Measurements from ENCODE around the gene ESF1.

ESF1 gene

DNA sequence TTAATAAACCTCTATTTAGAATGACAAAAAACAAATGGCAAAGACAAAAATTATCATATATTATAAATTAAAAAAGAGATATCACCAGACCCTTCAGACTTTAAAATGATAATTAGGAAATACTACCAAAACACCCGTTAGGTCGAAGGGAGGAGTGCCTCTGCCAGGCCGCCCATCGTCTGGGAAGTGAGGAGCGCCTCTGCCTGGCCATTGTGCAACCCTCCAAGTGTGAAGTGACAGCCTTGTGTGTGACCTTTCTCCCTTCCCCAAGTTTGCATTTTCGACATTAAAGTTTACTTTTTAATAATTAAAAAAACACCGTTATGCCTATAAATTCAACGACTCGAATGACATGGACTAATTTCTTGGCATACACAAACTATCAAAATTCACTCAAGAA lies 81.5 kb downstream of the ESF1 start:
- DNase-seq (ENCODE audit: low read depth in 1 of 2, low spot score in 1 of 2): peak in 1 of 2 experiments; percentile 55
- no peak overlapping the region for H3K4me3 ChIP-seq (replicated peaks; ENCODE audit: insufficient read depth, low read length)
- no peak overlapping the region for H3K27ac ChIP-seq (replicated peaks)
- H3K27me3 ChIP-seq (ENCODE audit: insufficient read depth, poor library complexity, severe bottlenecking): no peaks in the 10 kb centered on the region
- TF ChIP-seq POLR2AphosphoS5 (IDR thresholded peaks at IDR 0.05; ENCODE audit: low read depth) (no peak), GABPA (IDR thresholded peaks at IDR 0.05; ENCODE audit: low read depth) (no peak), SPI1 (IDR thresholded peaks at IDR 0.05; ENCODE audit: borderline replicate concordance, low read depth) (no peak)
- TF ChIP-seq, protein P1, sequence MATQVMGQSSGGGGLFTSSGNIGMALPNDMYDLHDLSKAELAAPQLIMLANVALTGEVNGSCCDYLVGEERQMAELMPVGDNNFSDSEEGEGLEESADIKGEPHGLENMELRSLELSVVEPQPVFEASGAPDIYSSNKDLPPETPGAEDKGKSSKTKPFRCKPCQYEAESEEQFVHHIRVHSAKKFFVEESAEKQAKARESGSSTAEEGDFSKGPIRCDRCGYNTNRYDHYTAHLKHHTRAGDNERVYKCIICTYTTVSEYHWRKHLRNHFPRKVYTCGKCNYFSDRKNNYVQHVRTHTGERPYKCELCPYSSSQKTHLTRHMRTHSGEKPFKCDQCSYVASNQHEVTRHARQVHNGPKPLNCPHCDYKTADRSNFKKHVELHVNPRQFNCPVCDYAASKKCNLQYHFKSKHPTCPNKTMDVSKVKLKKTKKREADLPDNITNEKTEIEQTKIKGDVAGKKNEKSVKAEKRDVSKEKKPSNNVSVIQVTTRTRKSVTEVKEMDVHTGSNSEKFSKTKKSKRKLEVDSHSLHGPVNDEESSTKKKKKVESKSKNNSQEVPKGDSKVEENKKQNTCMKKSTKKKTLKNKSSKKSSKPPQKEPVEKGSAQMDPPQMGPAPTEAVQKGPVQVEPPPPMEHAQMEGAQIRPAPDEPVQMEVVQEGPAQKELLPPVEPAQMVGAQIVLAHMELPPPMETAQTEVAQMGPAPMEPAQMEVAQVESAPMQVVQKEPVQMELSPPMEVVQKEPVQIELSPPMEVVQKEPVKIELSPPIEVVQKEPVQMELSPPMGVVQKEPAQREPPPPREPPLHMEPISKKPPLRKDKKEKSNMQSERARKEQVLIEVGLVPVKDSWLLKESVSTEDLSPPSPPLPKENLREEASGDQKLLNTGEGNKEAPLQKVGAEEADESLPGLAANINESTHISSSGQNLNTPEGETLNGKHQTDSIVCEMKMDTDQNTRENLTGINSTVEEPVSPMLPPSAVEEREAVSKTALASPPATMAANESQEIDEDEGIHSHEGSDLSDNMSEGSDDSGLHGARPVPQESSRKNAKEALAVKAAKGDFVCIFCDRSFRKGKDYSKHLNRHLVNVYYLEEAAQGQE (IDR thresholded peaks at IDR 0.05; ENCODE audit: insufficient replicate concordance, low read depth): no peak
- TF ChIP-seq, protein P2, sequence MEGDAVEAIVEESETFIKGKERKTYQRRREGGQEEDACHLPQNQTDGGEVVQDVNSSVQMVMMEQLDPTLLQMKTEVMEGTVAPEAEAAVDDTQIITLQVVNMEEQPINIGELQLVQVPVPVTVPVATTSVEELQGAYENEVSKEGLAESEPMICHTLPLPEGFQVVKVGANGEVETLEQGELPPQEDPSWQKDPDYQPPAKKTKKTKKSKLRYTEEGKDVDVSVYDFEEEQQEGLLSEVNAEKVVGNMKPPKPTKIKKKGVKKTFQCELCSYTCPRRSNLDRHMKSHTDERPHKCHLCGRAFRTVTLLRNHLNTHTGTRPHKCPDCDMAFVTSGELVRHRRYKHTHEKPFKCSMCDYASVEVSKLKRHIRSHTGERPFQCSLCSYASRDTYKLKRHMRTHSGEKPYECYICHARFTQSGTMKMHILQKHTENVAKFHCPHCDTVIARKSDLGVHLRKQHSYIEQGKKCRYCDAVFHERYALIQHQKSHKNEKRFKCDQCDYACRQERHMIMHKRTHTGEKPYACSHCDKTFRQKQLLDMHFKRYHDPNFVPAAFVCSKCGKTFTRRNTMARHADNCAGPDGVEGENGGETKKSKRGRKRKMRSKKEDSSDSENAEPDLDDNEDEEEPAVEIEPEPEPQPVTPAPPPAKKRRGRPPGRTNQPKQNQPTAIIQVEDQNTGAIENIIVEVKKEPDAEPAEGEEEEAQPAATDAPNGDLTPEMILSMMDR (IDR thresholded peaks at IDR 0.05; ENCODE audit: insufficient read depth, low read length): no peak

DNA sequence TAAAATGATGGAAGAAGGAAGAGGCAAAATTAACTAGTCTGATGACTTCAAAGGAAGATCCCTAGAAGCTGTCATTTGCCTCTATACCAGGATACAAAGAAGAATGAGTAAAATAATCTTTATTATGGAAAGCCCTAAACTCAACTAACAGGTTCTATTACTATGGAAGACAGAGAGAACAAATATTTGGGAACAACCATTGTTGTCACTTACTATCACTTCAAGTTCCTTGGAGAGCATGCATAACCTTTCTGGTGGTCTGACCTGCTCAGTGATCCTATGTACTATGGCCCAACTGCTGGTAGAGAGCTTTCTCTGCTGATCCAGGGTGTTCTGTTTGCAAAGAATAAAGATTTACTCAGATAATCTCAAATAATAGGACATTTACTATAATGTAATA lies 83.2 kb downstream of the ESF1 start:
- no peaks in the 10 kb centered on the region for H3K27me3 ChIP-seq (ENCODE audit: insufficient read depth, poor library complexity, severe bottlenecking)

DNA sequence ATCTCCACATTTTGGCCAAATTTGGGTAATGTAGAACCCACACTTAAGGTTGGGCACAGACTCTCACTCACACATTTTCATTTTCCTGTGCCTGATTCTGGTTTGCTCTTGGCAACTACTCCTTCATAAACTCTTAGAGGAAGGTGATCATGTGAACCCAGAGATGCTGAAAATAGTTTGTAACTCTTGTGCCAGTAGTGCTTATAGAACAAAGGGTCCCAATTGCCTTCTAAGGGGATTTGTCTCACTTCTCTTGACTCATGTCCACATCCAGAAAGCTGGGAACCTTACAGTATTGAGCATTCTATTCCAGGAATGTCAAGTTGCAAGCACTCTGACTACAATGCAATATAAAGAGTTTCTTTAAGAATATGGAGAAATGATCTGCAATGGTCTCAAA lies 84.0 kb downstream of the ESF1 start:
- H3K27ac ChIP-seq (replicated peaks): no peak overlapping the region
- no peak for DNase-seq (ENCODE audit: low read depth in 1 of 2, low spot score in 1 of 2)
- no peak for TF ChIP-seq SPI1 (IDR thresholded peaks at IDR 0.05; ENCODE audit: borderline replicate concordance, low read depth)
- TF ChIP-seq, protein P2 (IDR thresholded peaks at IDR 0.05; ENCODE audit: insufficient read depth, low read length): no peak
- TF ChIP-seq POLR2AphosphoS5 (IDR thresholded peaks at IDR 0.05; ENCODE audit: low read depth): no peak
- TF ChIP-seq, protein P1 (IDR thresholded peaks at IDR 0.05; ENCODE audit: insufficient replicate concordance, low read depth): no peak
- no peak for TF ChIP-seq GABPA (IDR thresholded peaks at IDR 0.05; ENCODE audit: low read depth)
- no peaks in the 10 kb centered on the region for H3K27me3 ChIP-seq (ENCODE audit: insufficient read depth, poor library complexity, severe bottlenecking)
- H3K4me3 ChIP-seq (replicated peaks; ENCODE audit: insufficient read depth, low read length): no peak overlapping the region

More for the DNA sequence above, 83.2 kb downstream of the ESF1 start:
- TF ChIP-seq GABPA (IDR thresholded peaks at IDR 0.05; ENCODE audit: low read depth) (no peak), SPI1 (IDR thresholded peaks at IDR 0.05; ENCODE audit: borderline replicate concordance, low read depth) (no peak), POLR2AphosphoS5 (IDR thresholded peaks at IDR 0.05; ENCODE audit: low read depth) (no peak)
- TF ChIP-seq, protein P1 (IDR thresholded peaks at IDR 0.05; ENCODE audit: insufficient replicate concordance, low read depth): no peak
- TF ChIP-seq, protein P2 (IDR thresholded peaks at IDR 0.05; ENCODE audit: insufficient read depth, low read length): no peak
- Histone ChIP-seq H3K27ac (replicated peaks) (no peak overlapping the region), H3K4me3 (replicated peaks; ENCODE audit: insufficient read depth, low read length) (no peak overlapping the region)
- DNase-seq (ENCODE audit: low read depth in 1 of 2, low spot score in 1 of 2): no peak
